ENCODE measurements around the gene LRRN4CL. TPM values are rescaled to one million over a fixed set of nuclear protein-coding genes. Genes with fewer than 3 reads are reported as not detected.

The LRRN4CL gene
- total and polyA plus RNA-seq, 2 of the 8 experiments (the other 6 are each of a cell fraction or from before 2014, with no cell fraction given) = 0.05 to 0.26 TPM

GRCh38 chr11:62645946-62646824 lies 43.1 kb downstream of the LRRN4CL start, which contains the start of gene GANAB:
Gene GANAB (minus strand): TSS chr11:62646613. CDS start chr11:62646599, 14 bp downstream.
- Histone ChIP-seq H2BK12ac (ENCODE audit: low read depth, low read length) (0 out of 2 replicates have a peak within 1 kb of the TSS, but pooled peaks have one; percentile 2), H2BK5ac (ENCODE audit: low read depth, low read length) (peak within 1 kb of the TSS; percentile 79), H3K9me3 (ENCODE audit: insufficient read depth in 2 of 2, low read depth in 1 of 2, low read length in 1 of 2) (no peaks in the 10 kb centered on the region), H3K79me2 (ENCODE audit: control insufficient read depth in 1 of 2, insufficient read depth in 2 of 2, low read length in 2 of 2) (peaks cover 7 to 47% of the 10 kb centered on the region in 2 experiments), H3K56ac (replicated peaks; ENCODE audit: insufficient read length, low read depth, low read length) (peak within 1 kb of the TSS; percentile 96), H3K9ac (replicated peaks in 1 of 4; ENCODE audit: extremely low read depth in 1 of 4, low read depth in 3 of 4, low read length in 3 of 4) (peak within 1 kb of the TSS; percentile 76 to 97 (median 94)), H3K27ac (ENCODE audit: low read depth, low read length) (peak within 1 kb of the TSS; percentile 90), H2BK15ac (ENCODE audit: low read length) (no peak within 1 kb of the TSS), H4K91ac (replicated peaks; ENCODE audit: insufficient read length, low read length) (peak within 1 kb of the TSS; percentile 89), H3K27me3 (replicated peaks in 1 of 4; ENCODE audit: control insufficient read depth in 3 of 4, extremely low read depth in 1 of 4, insufficient read depth in 3 of 4, low read length in 3 of 4) (no peaks in the 10 kb centered on the region), H3K23ac (ENCODE audit: insufficient read length) (no peak within 1 kb of the TSS), H3K36me3 (ENCODE audit: control insufficient read depth in 2 of 4, insufficient read depth in 4 of 4, low read length in 3 of 4) (peaks cover 0 to 28% (median 7%) of the 10 kb centered on the region in 4 experiments; a peak in 6 of 8 replicates), H2BK20ac (ENCODE audit: low read length) (no peak within 1 kb of the TSS), H3K14ac (ENCODE audit: insufficient read length) (no peak within 1 kb of the TSS), H2AK5ac (ENCODE audit: low read depth, low read length) (no peak within 1 kb of the TSS), H2AFZ (ENCODE audit: low read length) (no peak within 1 kb of the TSS), H3K4me1 (replicated peaks in 1 of 4; ENCODE audit: control insufficient read depth in 3 of 4, insufficient read depth in 4 of 4, low read length in 3 of 4) (no peaks in the 10 kb centered on the region; a peak in 2 of 7 replicates), H4K8ac (ENCODE audit: extremely low read depth, insufficient read depth, low read length) (peak within 1 kb of the TSS; percentile 98), H3K23me2 (ENCODE audit: low read depth, low read length) (peaks cover 5% of the 10 kb centered on the region; the same call in 1 of the 2 replicates), H4K5ac (ENCODE audit: insufficient read length, low read depth, low read length) (peak within 1 kb of the TSS; percentile 87), H4K20me1 (replicated peaks in 1 of 2; ENCODE audit: control insufficient read depth in 1 of 2, insufficient read depth in 2 of 2, low read length in 2 of 2) (peaks cover 3 to 18% of the 10 kb centered on the region in 2 experiments), H3K18ac (ENCODE audit: extremely low read depth, low read length) (peak within 1 kb of the TSS; percentile 34), H3K4ac (replicated peaks; ENCODE audit: insufficient read length, low read depth, low read length) (peak within 1 kb of the TSS; percentile 92), H3K79me1 (ENCODE audit: low read depth, low read length) (peaks cover 8% of the 10 kb centered on the region), H3K4me3 (ENCODE audit: extremely low read depth in 1 of 4, insufficient read depth in 2 of 4, low read depth in 3 of 4, low read length in 4 of 4) (peak within 1 kb of the TSS; percentile 71 to 99 (median 90)), H2BK120ac (replicated peaks; ENCODE audit: low read depth, low read length) (no peak within 1 kb of the TSS), H3K4me2 (ENCODE audit: insufficient read depth in 1 of 2, low read depth in 2 of 2, low read length in 2 of 2) (peak within 1 kb of the TSS; percentile 78 to 81)
- FAIRE-seq (no peak), DNase-seq (ENCODE audit: low read depth in 1 of 2, low spot score in 2 of 2) (peak; percentile 87 to 96)
- CTCF ChIA-PET (ENCODE audit: partially characterized antibody) = interaction anchor here (0.6 to 1.4 kb wide), 8 partner anchors 8 to 1290 kb away, joined by 3 to 12 read pairs (median 3); partner anchors contain the start of genes C11orf98 and CSKMT
- POLR2A ChIA-PET (ENCODE audit: partially characterized antibody) = interaction anchor here (0.5 to 50.4 kb wide), 20 partner anchors 9 to 209 kb away, joined by 3 to 2041 read pairs (median 6); partner anchors contain the start of genes B3GAT3, BSCL2, C11orf98 and CSKMT
- 2% methylated on average over 59 of the region's 73 CpGs; no CpG with 5 or more reads in 1 of the 2 experiments for WGBS, 2 experiments (ENCODE audit: extremely low coverage in 1 of 2, insufficient coverage in 1 of 2, insufficient read length in 1 of 2, insufficient replicate concordance in 2 of 2, low coverage in 1 of 2, low lambda C conversion rate in 2 of 2, missing lambda C conversion rate in 1 of 2)
- peak; percentile 89 for TF ChIP-seq TBP (IDR thresholded peaks at IDR 0.05; ENCODE audit: low read depth, low read length)
- TF ChIP-seq POLR2AphosphoS5 (IDR thresholded peaks at IDR 0.05; ENCODE audit: low read depth, low read length) = peak; percentile 97
- no peak for TF ChIP-seq SRF (IDR thresholded peaks at IDR 0.05; ENCODE audit: low read depth, low read length)
- TF ChIP-seq RXRA (IDR thresholded peaks at IDR 0.05; ENCODE audit: insufficient read depth, low read depth, low read length) = no peak
- TF ChIP-seq ATF3 (IDR thresholded peaks at IDR 0.05; ENCODE audit: insufficient read depth, low read depth, low read length) = no peak
- TF ChIP-seq RNF2 (IDR thresholded peaks at IDR 0.05; ENCODE audit: borderline replicate concordance, low read depth, low read length, missing control alignments, poor library complexity, severe bottlenecking) = no peak
- peak; percentile 98 for TF ChIP-seq YY1 (IDR thresholded peaks at IDR 0.05; ENCODE audit: low read depth, low read length)
- TF ChIP-seq SP2 (IDR thresholded peaks at IDR 0.05; ENCODE audit: low read length) = no peak
- no peak for TF ChIP-seq CBX8 (IDR thresholded peaks at IDR 0.05; ENCODE audit: borderline replicate concordance, low read depth, low read length)
- TF ChIP-seq NANOG (IDR thresholded peaks at IDR 0.05; ENCODE audit: insufficient read depth, low read depth, low read length, poor library complexity, severe bottlenecking) = peak; percentile 54

All from H1 (cell line).